SH-SY5Y (cell line): ENCODE results near the gene PGLYRP4.

ENCODE experiments used
- GATA2 ChIP-seq: IDR thresholded peaks from 2 replicates; pipeline ENCODE4 v1.6.1; 2011; ENCODE audit warnings: mild to moderate bottlenecking, low read depth, low read length
- GATA3 ChIP-seq: IDR thresholded peaks from 2 replicates; pipeline ENCODE4 v1.6.1; 2011; ENCODE audit warnings: low read depth, mild to moderate bottlenecking, low read length, moderate library complexity

PGLYRP4 gene, protein sequence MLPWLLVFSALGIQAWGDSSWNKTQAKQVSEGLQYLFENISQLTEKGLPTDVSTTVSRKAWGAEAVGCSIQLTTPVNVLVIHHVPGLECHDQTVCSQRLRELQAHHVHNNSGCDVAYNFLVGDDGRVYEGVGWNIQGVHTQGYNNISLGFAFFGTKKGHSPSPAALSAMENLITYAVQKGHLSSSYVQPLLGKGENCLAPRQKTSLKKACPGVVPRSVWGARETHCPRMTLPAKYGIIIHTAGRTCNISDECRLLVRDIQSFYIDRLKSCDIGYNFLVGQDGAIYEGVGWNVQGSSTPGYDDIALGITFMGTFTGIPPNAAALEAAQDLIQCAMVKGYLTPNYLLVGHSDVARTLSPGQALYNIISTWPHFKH

DNA sequence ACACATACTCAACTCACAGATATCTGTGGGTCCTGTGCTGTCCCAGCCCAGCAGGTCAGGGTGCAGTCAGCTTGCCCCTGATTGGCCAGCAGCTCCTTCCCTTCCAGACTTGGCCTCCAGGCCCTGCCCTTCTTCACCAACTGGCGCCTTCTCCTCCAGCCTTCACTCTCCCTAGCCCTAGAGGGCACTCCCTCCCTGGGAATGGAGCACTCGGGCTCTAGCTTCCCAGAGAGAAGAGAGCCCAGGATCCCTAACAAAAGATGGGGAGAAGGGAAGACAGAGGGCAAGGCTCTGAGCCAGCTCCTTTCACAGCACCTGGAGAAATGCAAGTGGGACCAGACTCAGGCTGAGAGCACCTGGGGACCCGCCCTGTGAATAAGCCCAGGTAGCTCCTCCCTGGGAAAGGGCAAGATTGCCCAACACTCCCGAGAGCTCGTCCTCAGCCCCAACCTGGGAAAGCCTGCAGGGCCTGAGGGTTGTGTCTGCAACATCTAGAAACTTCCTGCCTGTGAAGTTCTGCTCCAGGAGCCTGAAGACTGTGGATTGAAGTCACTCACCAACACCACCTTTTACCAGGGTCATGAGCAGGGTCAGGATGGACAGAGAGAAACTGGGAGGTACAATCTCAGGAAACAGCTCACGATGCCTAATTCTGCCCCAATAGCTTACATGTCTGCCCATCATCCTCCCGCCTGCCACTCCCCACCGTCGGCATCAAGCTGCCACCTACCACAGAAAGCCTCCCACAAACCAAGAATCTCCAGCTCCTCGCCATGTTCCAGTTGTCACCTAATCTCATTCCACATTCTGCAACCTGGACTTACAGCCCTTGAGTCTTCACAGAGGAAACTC is at the start of gene PGLYRP4:
Gene PGLYRP4, minus strand, starts transcription at position 331 of the 852 bp plus-strand sequence. CDS start 909 bp downstream, outside the sequence.
- no peak for TF ChIP-seq GATA2
- no peak for TF ChIP-seq GATA3

DNA sequence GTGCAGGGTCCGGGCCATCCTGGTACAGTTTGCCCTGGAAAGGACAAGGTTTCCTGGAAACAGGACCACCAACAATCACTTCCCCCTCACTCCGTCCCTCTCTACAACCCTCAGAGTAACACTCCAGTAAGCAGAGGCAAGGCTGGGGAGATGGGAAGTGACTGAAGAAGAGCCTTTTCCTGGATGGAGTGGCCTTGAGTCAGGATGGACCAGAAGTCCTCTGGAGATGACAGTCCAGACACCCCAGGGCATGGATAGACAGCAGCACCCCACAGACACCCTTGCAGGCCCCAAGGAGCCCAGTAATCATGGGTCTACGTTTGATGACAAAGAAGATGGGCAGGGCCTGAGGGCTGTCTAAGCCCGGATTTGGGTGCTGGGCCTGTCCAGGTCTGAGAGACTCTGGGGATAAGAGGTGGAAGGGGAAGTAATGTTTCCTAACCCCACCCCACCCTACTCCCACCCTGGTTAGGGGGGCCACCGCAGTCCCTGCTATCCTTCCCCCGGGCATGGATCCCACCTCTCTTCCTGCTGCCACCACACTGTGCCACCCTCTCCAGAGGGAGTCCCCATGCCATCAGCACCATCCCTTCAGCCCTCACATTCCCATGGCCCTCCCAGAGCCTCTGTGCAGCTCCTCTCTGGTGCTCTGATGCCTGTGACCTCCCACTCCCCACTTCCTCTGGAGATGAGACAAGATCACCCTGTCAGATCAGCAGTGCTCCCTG is 49.4 kb upstream of the PGLYRP4 start:
- TF ChIP-seq GATA2, result no peak
- no peak for TF ChIP-seq GATA3

DNA sequence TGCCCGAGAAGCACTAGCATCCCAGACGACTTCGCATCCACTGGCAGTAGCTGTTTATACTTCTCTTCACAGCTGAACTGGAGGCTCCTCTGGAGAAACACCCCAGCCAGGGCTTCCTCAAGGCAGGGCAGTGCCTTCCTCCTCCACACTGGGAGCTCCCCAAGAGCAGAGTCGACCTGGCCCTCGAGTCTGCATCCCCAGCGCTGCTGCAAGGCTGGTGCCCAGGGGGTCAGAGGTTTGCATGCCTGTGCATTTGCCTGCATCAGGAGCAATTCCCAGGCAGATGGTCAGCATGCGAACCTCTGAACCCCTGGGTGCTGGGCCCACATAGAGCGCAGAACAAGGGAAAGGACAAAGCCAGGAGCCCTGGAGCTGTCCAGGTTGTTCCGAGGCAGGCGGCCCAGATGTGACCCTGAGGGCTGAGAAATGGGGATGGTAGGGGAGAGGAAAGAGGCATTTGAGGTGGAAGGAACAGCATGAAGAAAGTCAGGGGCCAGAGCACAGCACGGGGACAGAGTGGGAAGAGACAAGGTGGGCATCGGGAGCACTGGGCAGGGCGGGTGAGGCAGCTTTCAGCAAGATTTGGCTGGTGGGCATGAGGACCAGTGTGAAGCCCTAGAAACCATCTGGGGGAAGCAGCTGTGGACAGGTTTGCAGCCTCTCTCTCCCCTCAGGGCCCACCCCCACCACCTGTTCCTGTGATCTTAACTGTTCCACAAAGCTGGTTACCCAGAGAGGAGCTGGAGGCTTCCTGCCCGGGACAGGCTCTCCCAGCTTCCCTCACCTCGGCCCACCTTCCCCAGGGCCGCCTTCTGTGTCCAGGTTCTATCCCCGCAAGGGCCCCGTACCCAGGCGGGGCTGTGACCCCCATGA is 48.6 kb upstream of the PGLYRP4 start:
- TF ChIP-seq GATA3, result no peak
- no peak for TF ChIP-seq GATA2

DNA sequence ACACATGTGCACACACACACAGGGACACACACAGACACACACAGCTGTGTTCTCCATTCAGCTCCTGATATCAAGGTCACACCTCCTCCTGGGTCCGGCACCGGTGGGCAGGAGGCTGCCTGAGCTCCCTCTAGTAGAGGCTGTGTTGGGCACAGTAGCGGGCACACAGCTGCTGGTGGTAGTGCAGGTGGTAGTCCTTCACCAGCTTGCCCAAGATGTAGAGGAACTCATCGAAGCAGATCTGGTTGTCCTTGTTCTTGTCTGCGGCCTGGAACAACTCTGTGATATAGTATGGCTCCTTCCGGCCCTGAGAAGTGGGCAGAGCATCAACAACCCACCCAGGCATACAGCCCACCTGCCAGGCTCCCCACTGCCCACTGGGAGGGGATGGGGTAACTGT is 47.8 kb upstream of the PGLYRP4 start:
- TF ChIP-seq GATA3 (no peak), GATA2 (no peak)

DNA sequence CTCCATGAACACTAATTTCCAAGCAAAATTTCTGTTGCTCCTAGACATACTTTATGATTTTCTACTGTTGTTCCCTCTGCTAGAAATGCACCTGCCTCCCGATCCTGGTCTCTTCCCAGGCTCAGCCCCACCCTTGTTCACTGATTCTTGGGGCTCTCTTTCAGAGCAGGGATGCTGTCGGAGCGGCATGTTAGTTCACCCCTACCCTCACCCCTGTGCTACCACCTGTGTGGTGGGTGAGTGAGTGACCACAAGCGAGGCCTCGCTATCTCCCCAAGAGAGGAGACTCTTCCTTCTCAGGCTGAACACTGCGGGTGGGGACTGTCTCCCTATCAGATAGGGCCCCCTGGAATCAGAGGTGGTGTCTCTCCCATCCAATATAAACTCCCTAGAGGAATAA is 47.1 kb upstream of the PGLYRP4 start:
- TF ChIP-seq GATA3 (no peak), GATA2 (no peak)

DNA sequence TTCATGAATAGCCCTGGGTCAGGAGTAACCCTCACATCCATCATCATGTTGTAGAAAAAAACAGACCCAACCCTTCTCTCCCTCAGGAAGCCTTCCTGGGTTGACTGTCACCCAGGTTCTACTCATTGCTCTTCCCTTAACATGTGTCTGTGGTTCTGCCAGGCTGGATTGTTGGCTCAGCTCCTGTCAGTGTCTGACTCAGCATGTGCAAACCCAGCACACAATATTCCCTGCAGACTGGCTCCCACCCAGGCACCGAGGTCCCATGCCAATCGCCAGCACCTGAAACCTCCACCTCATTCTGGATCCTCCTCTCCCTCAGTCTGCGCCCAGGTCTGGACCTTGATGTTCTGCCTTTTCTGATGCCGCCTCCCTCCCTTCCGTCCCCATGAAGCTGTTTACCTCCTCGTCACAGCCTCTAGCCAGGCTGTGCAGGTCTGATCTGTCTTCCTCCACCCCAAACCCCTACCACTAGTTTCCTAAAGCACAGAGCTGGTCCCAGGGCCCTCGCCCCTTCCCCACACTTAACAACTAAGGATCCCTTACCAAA is 46.6 kb upstream of the PGLYRP4 start:
- TF ChIP-seq GATA2 (no peak), GATA3 (no peak)

DNA sequence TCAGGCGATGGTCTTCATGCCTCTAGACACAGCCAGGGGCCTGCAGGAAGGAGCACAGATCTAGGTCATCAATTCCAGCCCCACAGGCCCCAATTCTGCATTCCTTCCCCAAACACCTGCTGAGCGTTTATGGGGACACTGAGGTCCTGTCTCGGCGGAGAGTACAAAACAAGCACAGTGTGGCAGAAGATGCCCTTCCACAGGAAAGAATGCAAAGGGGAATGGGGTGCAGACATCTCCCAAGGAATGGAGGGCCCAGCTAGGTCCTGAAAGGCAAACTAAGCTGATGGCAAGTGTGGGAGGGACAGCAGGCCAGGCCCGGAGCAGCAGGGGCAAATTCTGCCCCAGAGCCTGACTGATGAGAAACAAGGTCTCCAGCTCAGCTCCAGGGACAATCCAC is 45.8 kb upstream of the PGLYRP4 start:
- TF ChIP-seq GATA2 (no peak), GATA3 (no peak)

DNA sequence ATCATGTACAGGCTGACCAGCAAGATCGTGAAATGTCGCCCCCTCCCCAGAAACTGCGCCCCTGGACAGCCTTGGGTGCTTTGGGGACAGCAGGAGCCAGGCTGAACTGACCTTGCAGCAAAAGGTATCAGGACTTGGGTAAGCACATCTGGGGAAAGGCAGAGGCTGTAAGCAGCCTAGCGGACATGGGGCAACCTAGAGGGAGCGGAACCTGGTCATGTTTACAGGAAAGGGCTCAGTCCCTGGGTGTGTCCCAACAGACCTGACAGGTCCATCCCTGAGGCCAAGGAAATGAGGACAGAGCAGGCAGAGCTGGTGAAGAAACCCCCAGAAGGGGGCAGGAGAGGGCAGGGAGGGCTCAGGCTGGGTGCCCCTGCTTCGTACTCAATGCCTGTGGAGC is 45.3 kb upstream of the PGLYRP4 start:
- TF ChIP-seq GATA3 (no peak), GATA2 (no peak)

DNA sequence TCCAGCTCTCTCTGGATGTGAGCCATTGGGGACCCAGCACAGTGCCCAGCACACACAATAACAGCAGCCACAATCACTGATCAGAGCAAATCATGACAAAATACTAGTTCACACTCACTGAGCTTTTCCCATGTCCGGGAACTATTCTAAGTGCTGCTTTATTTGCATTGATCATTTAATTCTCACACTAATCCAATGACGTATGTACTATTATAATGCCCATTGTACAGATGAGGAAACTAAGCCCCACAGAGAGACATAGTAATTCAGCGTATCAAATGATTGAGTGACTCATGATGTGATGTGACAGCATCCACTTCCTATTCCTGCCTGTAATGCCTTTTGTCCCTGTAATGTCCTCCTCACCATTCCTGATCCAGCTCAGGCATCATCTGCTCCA is 44.2 kb upstream of the PGLYRP4 start:
- TF ChIP-seq GATA3 (no peak), GATA2 (no peak)

DNA sequence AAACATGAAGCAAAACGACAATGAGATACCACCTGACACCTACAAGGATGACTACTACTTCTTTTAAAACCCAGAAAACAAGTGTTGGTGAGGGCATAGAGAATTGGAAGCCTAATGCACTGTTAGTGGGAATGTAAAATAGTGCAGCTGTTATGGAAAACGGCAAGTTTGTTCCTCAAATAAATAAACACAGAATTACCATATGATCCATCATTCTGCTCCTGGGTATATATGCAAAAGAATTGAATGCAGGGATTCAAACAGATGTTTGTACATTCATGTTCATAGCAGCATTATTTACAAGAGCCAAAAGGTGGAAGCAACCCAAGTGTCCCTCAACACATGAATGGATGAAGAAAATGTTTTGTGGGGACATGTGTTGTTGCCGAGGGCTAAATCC is 43.6 kb upstream of the PGLYRP4 start:
- no peak for TF ChIP-seq GATA3
- TF ChIP-seq GATA2, result no peak

DNA sequence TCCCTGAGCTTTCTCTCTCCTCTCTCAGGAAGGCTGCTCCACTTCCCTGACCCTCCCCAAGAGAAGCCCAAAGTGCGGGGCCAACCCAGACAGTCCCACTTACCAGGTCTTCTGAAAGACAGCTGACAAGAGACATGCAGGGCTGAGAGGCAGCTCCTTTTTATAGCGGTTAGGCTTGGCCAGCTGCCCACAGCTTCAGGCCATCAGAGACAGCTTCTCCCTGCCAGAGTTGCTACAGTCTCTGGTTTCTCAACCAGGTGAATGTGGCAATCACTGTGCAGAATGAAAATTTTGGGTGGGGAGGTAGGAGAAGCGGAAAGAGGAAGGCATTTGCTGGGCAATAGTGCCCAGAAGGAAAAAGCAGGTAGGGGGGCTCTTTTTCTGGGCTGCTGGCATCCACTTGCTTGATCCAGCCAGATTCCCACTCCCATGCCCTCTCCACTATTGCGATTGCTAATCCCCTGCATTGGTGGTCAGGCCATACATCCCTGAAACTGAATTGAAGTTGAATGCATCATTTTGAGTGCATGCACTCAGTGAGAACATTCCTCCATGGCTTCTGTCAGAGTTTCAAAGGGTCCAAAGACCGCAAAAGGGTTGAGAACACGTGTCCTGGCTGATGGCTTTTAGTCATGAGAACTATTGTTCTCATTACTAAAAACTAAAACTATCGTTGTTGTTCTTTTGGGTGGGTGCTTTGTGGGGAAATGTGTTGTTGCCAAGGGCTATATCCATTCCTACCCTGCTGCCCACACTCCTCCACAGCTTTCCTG is 42.5 kb upstream of the PGLYRP4 start, which contains the start of gene S100A8:
Gene S100A8, minus strand, starts transcription at position 136 of the 773 bp plus-strand sequence. CDS start 538 bp downstream, outside the sequence.
- no peak for TF ChIP-seq GATA2
- no peak for TF ChIP-seq GATA3
